ENCODE results near the gene NEK10.

DNA sequence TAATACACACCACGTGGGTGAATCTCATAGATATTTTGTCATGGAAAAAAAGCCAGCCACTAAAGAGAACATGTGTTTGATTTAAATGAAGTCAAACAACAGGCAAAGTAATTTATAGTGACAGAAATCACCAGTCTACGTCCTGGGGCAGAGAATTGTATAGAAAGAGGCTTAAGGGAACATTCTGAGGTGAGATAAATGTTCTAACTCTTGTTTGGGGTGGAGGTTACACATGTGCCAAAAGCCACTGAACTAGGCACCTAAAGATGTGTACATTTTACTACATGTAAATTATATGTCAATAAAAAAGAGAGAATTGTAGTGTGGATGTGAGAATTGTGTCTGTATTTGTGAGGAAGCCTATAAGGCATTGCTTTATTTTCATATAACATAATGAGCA is 184.9 kb downstream of the NEK10 start:
- TF ChIP-seq POLR2A (IDR thresholded peaks at IDR 0.05) (no peak), POLR2AphosphoS5 (IDR thresholded peaks at IDR 0.05; ENCODE audit: insufficient read depth in 1 of 2, low read depth in 1 of 2) (no peak)
- TF ChIP-seq, protein P1, sequence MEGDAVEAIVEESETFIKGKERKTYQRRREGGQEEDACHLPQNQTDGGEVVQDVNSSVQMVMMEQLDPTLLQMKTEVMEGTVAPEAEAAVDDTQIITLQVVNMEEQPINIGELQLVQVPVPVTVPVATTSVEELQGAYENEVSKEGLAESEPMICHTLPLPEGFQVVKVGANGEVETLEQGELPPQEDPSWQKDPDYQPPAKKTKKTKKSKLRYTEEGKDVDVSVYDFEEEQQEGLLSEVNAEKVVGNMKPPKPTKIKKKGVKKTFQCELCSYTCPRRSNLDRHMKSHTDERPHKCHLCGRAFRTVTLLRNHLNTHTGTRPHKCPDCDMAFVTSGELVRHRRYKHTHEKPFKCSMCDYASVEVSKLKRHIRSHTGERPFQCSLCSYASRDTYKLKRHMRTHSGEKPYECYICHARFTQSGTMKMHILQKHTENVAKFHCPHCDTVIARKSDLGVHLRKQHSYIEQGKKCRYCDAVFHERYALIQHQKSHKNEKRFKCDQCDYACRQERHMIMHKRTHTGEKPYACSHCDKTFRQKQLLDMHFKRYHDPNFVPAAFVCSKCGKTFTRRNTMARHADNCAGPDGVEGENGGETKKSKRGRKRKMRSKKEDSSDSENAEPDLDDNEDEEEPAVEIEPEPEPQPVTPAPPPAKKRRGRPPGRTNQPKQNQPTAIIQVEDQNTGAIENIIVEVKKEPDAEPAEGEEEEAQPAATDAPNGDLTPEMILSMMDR (IDR thresholded peaks at IDR 0.05), result no peak
